GM21526 (cell line): ENCODE data around the gene FGFR2.
A peak's percentile ranks its signal among the peaks of the same experiment; 100 is the strongest.

ENCODE experiments used
- ATAC-seq: cut with Tn5 transposase; IDR thresholded peaks from one replicate; pipeline ENCODE4 v1.9.1; 2021; ENCODE audit warnings: moderate library complexity; ENCODE audit not compliant: unreplicated experiment, low FRiP score

FGFR2 gene

DNA sequence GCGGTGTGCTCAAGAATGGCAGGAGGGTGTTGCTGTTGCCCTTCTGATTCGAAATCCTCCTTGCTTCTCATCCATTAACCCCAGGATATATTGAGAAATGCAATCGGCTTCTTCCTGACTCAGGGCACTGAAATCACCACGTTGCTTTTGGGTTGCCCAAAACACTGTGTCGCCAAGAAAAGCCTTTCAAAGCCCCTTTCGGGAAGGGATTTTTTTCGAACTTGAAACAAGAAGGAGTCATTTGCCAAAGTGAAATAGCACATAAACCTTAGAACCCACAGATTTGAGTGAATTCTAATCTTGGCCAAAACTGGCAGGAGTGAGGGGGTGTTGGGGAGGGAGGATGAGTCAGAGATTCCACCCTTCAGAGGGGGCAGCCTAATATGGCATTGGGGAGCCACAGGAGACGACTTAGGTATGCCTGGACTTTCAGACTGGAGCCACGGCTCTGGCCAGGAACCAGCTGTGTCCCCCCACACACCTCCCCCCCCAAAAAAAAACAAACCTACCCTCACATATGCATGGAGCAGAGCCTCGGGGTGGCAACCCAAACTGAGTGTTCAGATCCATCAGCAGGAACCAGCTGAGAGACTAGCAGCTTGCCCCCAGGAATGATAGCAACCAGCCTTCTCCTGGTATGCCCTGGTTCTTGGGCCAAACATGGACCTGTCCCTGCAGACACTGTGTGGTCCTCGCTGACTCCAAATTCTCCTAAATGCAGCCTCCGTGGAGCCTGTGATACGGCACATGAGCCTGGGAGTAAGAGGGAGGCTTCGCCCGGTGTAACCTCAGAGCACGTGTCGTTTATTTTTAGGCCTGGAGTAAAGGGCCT lies 138.4 kb downstream of the FGFR2 start:
- no peak for ATAC-seq

DNA sequence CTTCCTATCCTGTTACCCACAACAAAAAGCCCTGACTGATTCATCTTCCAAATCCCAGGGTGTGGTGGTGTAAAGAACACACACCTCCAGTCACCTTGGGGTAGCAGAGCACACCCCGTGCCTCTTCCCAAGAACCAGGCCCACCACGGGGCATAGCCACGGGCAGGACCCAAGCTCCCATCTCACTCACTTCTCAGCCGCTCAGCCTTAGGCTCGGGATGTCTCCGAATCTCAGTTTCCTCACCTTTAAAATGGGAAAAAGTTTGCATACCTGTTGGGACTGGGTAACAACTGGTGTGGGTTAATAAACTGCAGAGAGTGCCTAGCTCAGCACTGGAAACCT lies 139.0 kb downstream of the FGFR2 start:
- ATAC-seq: no peak

GRCh38 chr10:121457729-121458128 lies 140.5 kb downstream of the FGFR2 start:
- no peak for ATAC-seq

GRCh38 chr10:121455377-121455776 lies 142.9 kb downstream of the FGFR2 start:
- no peak for ATAC-seq

DNA sequence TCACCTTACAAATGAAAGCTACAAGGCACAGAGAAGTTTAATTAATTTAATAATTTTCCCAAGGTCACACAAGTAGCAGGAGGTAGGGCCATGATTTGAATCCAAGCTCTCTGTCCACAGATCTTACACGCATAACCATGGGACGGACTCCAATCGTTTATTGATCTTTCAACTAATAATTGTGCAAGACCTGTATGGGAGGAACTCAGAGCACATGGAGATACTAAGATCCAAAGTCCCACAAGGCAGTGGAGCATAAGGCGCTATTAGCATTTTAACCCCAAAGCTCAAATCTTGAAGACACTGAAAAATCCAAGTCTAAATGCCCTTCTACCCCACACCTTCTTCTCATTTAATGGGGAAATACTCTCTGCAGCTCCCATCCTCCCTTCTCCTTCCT lies 143.5 kb downstream of the FGFR2 start:
- no peak for ATAC-seq

DNA sequence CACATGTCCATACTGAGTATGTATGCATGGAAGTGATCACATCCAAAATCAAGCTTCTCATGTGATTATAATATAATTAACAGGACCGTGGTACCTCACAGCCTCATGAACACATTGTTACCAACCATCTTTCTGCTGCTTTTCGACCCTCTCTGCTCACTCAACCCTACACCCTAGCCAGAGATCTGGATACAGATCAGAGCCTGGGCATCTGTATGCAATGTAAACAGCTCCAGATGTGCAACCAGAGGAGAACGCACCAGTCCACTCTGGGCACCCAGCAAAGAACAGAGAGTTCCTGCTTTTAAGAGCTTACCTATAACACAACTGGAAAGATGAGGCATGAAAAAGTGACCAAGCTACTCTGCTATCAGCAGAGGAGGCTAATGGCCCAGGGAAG lies 145.1 kb downstream of the FGFR2 start:
- ATAC-seq: no peak

DNA sequence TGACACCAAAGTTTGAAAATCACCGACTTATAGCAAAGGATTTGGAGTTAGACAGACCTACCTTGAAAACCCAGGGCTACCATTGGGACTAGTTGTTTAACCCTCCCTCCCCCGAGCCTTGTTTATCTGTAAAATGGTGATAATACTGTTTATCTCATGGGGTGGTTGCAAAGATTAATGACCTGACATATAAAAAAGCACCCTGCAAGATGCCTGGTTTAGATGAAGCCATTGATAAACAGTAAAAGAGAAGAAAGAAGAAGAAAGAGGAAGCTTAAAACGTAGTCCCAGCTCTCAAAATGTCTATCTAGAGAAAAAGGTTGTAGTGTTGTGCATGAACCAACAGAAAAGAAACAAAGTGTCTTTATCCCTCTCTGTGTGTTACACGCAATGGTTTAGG lies 145.7 kb downstream of the FGFR2 start:
- ATAC-seq: no peak

DNA sequence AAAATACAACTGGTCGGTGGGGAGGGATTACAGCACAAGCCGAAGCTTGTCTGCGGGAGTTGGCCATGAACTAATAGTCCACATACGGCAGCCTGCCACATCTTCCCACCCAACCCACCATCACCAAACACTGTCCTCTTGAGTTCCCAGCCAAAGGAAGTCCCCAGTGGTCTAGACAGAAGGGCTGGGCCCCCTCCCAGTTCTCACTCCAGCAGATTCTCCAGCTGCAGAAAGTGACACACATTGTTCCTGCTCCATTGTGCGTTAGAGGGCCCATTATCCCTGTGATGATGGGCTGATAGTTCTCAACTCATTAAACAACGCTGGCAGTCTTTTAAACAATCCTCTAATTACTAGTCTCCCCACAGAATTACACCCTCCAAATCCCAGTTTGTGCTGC lies 148.0 kb downstream of the FGFR2 start:
- no peak for ATAC-seq

- ATAC-seq: no peak
Measured at GRCh38 chr10:121449482-121449924, 148.7 kb downstream of the FGFR2 start.

GRCh38 chr10:121448766-121449421 lies 149.3 kb downstream of the FGFR2 start:
- peak; percentile 97 for ATAC-seq

- ATAC-seq: no peak
Measured at GRCh38 chr10:121444520-121445165, 153.6 kb downstream of the FGFR2 start.

DNA sequence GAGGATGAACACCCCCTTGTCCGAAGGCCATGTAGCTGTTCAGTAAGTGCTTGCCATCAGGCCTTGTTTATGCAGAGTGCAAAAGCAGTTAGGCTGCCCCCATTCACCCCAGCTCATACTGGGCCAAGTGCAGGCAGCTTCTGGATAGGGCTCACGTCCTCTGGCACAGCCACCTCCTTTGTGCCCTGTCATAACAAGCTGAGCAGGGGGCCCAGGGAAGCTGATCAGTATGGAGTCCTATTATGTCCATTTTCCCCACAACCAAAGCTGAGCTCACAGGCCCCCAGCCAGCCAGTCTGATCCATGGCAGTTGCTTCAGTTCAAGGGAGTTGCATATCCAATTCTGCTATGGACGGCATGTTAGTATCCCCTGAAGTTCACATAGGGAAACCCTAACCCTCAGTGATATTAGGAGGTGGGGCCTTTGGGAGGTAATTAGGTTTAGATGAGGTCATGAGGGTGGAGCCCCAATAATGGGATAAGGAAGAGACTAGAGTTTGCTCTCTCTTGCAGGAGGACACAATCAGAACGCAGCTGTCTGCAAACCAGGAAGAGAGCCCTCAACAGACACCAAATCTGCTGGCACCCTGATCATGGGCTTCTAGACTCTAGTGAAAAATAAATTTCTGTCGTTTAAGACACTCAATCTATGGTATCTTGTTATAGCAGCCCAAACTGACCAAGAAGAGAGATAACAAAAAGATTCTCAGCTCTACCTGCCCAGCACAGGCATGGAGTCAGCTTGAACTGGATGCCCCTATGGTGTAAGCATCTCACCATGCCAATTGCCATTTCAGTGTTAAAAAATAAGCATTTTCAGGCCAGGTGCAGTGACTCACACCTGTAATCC lies 155.9 kb downstream of the FGFR2 start:
- ATAC-seq: no peak

GRCh38 chr10:121440461-121440860 lies 157.8 kb downstream of the FGFR2 start:
- ATAC-seq: no peak

DNA sequence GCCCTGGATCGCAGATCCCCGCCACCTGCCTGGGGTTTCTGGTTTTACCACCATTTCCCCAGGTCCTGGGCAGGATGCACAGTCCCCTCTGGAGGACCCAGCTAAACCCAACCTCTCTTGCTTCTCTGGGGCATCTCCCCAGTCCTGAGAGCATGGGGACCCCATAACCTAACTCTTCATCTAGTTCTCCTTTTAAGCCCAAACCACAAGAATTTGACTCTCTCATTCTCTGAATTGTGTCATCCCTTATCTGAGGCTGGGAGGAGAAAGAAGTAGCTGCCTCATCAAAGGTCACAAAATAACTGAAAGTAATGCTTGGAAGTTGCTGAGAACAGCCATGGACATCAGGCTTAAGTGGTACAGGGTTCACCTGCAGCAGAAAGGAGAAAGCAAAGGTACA lies 159.9 kb downstream of the FGFR2 start:
- no peak for ATAC-seq

DNA sequence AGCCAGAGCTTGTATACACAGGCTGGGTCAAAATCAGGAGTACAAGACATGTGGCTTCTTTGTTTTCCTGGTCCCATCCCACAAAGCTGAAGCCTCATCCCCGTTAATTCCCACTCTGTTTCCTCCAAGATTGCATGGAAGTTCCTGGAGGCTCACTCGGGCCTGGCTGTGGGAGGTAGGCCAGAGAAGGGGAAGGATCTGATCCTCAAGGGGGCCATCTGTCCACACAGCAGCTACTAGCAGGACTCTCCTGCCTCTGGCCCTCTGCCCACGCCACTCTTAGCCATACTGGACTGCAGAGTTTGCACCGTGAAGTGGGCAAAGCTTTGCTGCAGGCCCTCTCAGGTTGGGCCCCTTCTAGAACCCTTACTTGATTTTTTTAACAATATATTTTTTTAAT lies 160.6 kb downstream of the FGFR2 start:
- no peak for ATAC-seq

DNA sequence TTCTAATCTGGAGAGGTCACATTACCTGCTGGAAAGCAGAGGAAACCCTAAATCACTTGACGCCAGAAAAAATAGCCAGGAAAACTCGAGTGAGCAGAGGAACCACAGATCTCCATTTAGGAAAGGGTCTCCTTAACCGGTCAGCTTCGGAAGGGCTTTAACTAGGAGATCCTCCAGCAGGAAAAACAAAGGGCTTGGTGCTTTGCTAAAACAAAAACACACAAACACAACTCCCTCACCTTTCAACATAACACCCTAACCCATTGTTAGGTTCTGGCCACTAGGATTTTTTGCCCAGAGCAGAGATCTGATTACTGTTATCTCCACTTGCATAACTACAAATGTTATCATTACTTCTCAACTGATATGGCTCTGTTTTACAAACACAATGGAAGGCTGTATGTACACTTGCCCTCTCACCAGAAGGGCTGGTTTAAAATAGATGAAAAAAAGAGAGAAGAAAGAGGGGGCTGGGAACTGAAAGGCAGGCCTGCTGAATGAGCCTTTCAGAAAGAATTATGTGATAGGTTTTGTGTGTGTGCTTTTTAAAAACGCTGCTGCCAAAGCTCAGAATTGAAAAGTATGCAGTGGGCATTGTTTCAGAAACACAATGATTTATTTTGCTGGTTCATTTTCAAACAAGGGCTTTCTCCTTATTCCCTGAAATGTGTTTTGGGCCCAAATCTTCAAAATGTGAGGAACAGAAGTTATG lies 161.5 kb downstream of the FGFR2 start:
- no peak for ATAC-seq

DNA sequence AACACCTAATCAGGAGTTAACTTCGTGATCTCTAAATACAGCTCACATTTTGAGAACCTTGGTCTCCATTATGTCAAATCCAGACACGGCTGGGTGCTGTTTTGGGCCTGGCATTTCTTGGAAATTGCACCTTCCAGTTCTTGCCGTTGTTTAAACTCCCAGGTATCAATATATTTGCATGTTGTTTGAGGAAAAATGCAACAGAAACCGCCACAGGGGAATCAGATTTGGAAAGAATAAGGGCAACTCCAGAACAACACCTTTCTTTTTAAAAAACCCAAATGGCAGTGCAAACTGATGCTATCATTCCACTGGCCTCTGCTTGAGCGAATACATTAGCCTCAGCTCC lies 162.0 kb downstream of the FGFR2 start:
- ATAC-seq: no peak

DNA sequence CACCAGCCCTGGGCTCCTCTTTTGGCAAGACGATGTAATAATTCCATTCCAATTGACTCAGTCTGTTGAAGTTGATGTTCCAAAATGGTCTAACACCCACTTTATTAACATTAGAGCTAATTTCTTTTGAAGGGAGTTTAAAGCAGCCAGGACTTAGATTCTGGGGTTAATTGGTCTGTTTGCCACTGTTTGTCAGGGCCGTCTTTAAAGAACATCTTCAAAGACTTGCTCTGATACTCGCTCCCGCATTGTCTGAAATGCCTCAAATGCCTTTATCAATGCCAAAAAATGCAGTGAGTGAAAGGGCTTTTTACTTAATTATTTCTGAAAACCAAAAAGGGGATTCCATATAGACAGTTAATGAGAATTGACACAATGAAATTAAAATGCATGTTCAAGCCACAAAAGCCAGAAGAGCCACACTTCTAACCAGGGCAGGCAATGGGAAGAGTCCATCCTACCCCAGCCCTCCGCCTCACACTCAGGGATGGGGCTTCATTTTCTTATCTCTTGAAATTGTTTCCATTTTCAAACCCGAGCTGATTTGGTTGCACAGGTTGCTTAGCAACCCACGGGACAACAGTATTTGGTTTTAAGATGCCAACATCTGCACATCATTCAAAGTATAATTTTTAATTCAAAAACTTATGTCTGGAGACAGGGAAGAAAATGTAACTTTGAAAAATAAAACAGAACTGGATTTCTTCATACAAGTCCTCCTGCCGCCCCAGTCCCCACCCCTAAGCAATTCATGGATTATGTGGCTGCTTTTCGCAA lies 163.0 kb downstream of the FGFR2 start:
- no peak for ATAC-seq

GRCh38 chr10:121433965-121434364 lies 164.3 kb downstream of the FGFR2 start:
- no peak for ATAC-seq

DNA sequence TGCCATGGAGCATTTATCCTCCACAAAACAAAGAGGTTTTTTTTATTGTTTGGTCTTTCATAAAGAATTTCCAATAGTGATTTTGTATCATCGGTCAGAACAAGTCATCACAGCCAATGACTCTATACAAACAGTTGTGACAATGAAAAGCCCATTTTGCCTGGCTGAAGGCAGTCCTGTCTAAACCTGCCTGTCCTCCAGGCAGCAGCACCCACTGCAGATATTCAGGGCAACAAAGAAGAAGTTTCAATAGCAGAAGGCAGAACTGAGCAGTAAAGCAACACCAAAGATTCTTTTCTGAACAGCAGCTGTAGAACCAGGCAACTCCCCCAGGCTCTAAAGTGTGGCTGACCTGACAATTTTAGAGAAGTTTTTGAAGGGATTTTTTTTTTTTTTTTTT lies 169.4 kb downstream of the FGFR2 start:
- ATAC-seq: no peak
